ENCODE measurements around the gene NPVF.

Gene NPVF

DNA sequence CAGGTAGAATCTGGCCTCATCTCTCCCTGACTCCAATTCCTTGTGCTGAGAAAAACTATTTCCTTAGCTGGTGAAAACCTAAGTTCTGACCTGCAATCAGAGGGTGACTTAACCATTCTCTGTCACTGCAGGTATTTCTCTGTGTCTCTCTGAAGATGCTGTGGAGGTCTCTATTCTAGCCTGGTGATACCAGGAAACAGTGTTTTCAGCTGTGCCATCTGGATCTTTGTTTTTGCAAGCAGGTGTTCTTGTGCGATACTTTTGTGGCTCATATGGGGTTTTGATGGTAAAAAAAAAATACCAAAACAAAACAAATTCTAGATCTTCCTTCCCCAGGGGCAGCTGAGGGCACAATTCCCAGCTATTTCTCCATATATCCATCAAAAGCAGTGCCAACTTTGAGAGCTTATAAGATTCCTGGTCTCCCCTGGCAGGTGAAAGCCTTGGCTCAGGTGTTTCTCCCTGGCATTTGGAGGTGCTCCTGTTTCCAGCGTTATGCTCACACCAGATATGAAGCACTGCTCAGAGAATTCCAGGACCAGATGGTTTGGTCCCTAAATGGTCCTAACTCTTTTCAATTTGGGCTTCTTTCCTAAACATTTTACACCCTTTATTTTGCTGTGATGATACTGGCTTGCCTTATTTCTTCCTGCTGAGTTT is 9.9 kb upstream of the NPVF start:
- no peak for ATAC-seq (ENCODE audit: low read depth)
- Histone ChIP-seq H3K4me3 (ENCODE audit: severe bottlenecking) (no peak overlapping the region), H3K27me3 (ENCODE audit: insufficient read depth, poor library complexity, severe bottlenecking) (peaks cover 8% of the 10 kb centered on the region), H3K27ac (ENCODE audit: poor library complexity, severe bottlenecking) (no peak overlapping the region), H3K9me3 (ENCODE audit: severe bottlenecking) (no peaks in the 10 kb centered on the region), H3K36me3 (ENCODE audit: low read depth) (no peaks in the 10 kb centered on the region), H3K4me1 (ENCODE audit: insufficient read depth, poor library complexity, severe bottlenecking) (no peaks in the 10 kb centered on the region)
- TF ChIP-seq, protein P1, sequence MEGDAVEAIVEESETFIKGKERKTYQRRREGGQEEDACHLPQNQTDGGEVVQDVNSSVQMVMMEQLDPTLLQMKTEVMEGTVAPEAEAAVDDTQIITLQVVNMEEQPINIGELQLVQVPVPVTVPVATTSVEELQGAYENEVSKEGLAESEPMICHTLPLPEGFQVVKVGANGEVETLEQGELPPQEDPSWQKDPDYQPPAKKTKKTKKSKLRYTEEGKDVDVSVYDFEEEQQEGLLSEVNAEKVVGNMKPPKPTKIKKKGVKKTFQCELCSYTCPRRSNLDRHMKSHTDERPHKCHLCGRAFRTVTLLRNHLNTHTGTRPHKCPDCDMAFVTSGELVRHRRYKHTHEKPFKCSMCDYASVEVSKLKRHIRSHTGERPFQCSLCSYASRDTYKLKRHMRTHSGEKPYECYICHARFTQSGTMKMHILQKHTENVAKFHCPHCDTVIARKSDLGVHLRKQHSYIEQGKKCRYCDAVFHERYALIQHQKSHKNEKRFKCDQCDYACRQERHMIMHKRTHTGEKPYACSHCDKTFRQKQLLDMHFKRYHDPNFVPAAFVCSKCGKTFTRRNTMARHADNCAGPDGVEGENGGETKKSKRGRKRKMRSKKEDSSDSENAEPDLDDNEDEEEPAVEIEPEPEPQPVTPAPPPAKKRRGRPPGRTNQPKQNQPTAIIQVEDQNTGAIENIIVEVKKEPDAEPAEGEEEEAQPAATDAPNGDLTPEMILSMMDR (IDR thresholded peaks at IDR 0.05; ENCODE audit: poor library complexity, severe bottlenecking), result no peak
- DNase-seq (ENCODE audit: low spot score), result no peak

DNA sequence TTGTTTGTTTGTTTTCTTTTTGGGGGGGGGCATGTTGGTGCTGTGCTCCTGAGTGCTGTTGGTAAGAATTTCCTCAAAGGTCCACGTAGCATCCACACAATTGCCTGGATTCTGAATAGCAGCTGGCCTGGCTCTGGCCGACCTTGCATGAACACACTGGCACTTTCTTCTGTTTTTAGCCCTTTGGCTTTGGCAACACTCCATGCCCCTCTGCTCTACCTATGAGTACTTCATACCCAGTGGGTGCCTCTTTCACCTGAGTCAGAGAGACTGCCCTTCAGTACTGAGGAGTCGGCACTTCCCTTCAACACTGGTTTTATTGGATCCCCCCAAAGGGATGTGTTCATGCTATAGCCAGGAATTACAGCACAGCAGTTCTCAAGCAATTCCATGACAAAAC is 7.2 kb upstream of the NPVF start:
- no peaks in the 10 kb centered on the region for H3K9me3 ChIP-seq (ENCODE audit: severe bottlenecking)
- ATAC-seq (ENCODE audit: low read depth) (no peak), DNase-seq (ENCODE audit: low spot score) (no peak)
- no peak overlapping the region for H3K27ac ChIP-seq (ENCODE audit: poor library complexity, severe bottlenecking)
- TF ChIP-seq, protein P1 (IDR thresholded peaks at IDR 0.05; ENCODE audit: poor library complexity, severe bottlenecking), result no peak
- no peak overlapping the region for H3K4me3 ChIP-seq (ENCODE audit: severe bottlenecking)
- H3K27me3 ChIP-seq (ENCODE audit: insufficient read depth, poor library complexity, severe bottlenecking), result no peaks in the 10 kb centered on the region
- no peaks in the 10 kb centered on the region for H3K36me3 ChIP-seq (ENCODE audit: low read depth)
- no peaks in the 10 kb centered on the region for H3K4me1 ChIP-seq (ENCODE audit: insufficient read depth, poor library complexity, severe bottlenecking)

DNA sequence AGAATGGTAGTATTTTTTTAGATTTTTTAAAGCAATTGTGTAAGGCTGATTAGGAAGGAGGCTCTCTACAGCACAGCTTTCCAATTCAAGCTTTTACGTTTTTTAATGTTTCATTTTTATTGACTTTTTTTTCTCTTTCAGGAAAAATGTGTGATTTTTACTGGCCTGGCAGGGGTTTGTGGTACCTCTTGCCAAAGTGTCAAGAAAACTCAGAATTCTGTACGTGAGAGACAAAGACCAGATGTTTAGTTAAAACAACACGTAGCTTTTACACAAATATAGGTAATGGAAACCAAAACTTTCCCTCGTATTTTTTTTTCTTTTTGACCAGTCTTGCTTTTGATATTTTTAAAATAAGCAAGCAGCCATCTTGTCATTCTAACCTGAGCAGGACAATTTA is 6.0 kb upstream of the NPVF start:
- TF ChIP-seq, protein P1 (IDR thresholded peaks at IDR 0.05; ENCODE audit: poor library complexity, severe bottlenecking), result no peak
- Histone ChIP-seq H3K4me1 (ENCODE audit: insufficient read depth, poor library complexity, severe bottlenecking) (no peaks in the 10 kb centered on the region), H3K36me3 (ENCODE audit: low read depth) (no peaks in the 10 kb centered on the region), H3K4me3 (ENCODE audit: severe bottlenecking) (no peak overlapping the region), H3K27me3 (ENCODE audit: insufficient read depth, poor library complexity, severe bottlenecking) (no peaks in the 10 kb centered on the region), H3K27ac (ENCODE audit: poor library complexity, severe bottlenecking) (no peak overlapping the region), H3K9me3 (ENCODE audit: severe bottlenecking) (no peaks in the 10 kb centered on the region)
- DNase-seq (ENCODE audit: low spot score) (no peak), ATAC-seq (ENCODE audit: low read depth) (no peak)

DNA sequence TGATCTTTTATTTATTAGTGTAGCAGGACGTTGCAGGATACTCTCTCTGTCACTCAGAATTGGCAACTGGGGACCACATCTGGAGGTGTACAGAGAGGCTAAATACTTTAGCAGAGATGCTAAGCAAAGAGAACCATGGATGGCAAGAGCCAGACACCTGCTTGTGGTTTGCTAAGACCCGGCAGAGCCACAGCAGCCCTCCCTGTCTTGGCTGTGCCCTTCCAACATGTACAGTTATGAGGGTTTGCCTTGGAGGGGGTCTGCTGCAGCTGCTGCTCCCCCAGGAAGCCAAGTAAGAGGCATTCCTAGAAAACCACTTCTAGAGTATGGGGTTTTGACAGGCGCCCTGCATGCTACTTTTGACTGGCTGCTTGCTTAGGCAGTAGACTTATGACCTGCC is 5.1 kb downstream of the NPVF start:
- DNase-seq (ENCODE audit: low spot score) (no peak), ATAC-seq (ENCODE audit: low read depth) (no peak; the same call in 2 of the 3 replicates)
- no peaks in the 10 kb centered on the region for H3K9me3 ChIP-seq (ENCODE audit: severe bottlenecking)
- no peaks in the 10 kb centered on the region for H3K4me1 ChIP-seq (ENCODE audit: insufficient read depth, poor library complexity, severe bottlenecking)
- no peak overlapping the region for H3K27ac ChIP-seq (ENCODE audit: poor library complexity, severe bottlenecking)
- H3K36me3 ChIP-seq (ENCODE audit: low read depth), result no peaks in the 10 kb centered on the region
- H3K4me3 ChIP-seq (ENCODE audit: severe bottlenecking), result no peak overlapping the region
- TF ChIP-seq, protein P1 (IDR thresholded peaks at IDR 0.05; ENCODE audit: poor library complexity, severe bottlenecking), result no peak
- H3K27me3 ChIP-seq (ENCODE audit: insufficient read depth, poor library complexity, severe bottlenecking), result peaks cover 19% of the 10 kb centered on the region

DNA sequence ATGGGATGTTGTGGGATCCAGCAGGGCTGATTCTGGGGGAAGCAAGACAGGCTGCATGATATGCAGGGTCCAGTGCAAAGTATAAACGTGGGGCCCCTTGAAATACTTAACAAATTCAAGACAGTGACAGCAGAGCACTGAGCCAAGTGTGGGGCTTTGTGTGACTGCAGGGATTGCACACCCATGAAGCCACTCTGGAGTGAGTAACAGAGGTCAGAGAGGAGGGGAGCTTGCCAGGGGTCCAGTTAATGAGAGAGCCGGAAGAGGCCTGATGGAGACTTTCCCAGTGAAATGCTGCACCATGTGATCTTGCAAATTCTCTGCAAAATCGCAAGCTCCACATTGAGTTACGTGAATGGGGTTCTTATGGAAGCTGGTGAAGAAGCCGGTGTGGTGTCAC is 5.6 kb downstream of the NPVF start:
- Histone ChIP-seq H3K4me3 (ENCODE audit: severe bottlenecking) (no peak overlapping the region), H3K9me3 (ENCODE audit: severe bottlenecking) (no peaks in the 10 kb centered on the region), H3K4me1 (ENCODE audit: insufficient read depth, poor library complexity, severe bottlenecking) (no peaks in the 10 kb centered on the region), H3K27ac (ENCODE audit: poor library complexity, severe bottlenecking) (no peak overlapping the region), H3K36me3 (ENCODE audit: low read depth) (no peaks in the 10 kb centered on the region), H3K27me3 (ENCODE audit: insufficient read depth, poor library complexity, severe bottlenecking) (peaks cover 22% of the 10 kb centered on the region)
- ATAC-seq (ENCODE audit: low read depth) (no peak), DNase-seq (ENCODE audit: low spot score) (no peak)
- TF ChIP-seq, protein P1 (IDR thresholded peaks at IDR 0.05; ENCODE audit: poor library complexity, severe bottlenecking), result no peak

Data from RWPE2 (cell line).